ENCODE results near the gene DIO3.

GRCh38 chr14:101527987-101528386 is 33.3 kb upstream of the DIO3 start:
- TF ChIP-seq CTCF (conservative IDR thresholded peaks at IDR 0.05; ENCODE audit: low read length) (no peak), EZH2phosphoT487 (IDR thresholded peaks at IDR 0.05; ENCODE audit: borderline replicate concordance, low read depth, low read length) (no peak)
